IMR-90 (cell line): ENCODE data around the gene ZNF827. TPM values are rescaled to one million over a fixed set of nuclear protein-coding genes. Genes with fewer than 3 reads are reported as not detected.

Experiments used
- ATAC-seq: fragments of 200-7000 bp; cut with Tn5 transposase; 2 replicates; pipeline ENCODE4 v1.9.1; 2020; ENCODE audit warnings: low read depth, mild to moderate bottlenecking, moderate library complexity
- BruUV-seq: library from RNA; stranded (reverse); fragments of 400-500 nt; replicated peaks from 2 replicates; lab custom pipeline; 2021; lab: Mats Ljungman, UMichigan
- CTCF ChIA-PET: fragments of 300-600 bp; formaldehyde crosslinking; extraction: SDS; loops from one replicate; lab custom pipeline; 2021; ENCODE audit warnings: antibody characterized with exemption; lab: Yijun Ruan, JAX
- POLR2A ChIA-PET: fragments of 300-600 bp; sonication (Branson Sonifier 250); formaldehyde crosslinking; loops from one replicate; lab custom pipeline; 2022; ENCODE audit warnings: antibody characterized with exemption; ENCODE audit not compliant: unreplicated experiment; lab: Charles Lee
- DNase-seq: peaks from one replicate; pipeline ENCODE4 v3.0.0; 2013
- H2AFZ ChIP-seq: replicated peaks from 2 replicates; pipeline ENCODE3; 2013; ENCODE audit warnings: low read length, mild to moderate bottlenecking; ENCODE audit not compliant: poor library complexity
- H2AK5ac ChIP-seq: 2 replicates; pipeline ENCODE4 v1.6.1; 2013; ENCODE audit warnings: low read depth, low read length, inconsistent platforms
- H2AK9ac ChIP-seq: replicated peaks from 2 replicates; pipeline ENCODE3; 2013; ENCODE audit warnings: mild to moderate bottlenecking, low read depth, low read length, moderate library complexity; ENCODE audit not compliant: poor library complexity
- H2BK120ac ChIP-seq: 2 replicates; pipeline ENCODE4 v1.6.1; 2013; ENCODE audit warnings: low read depth, low read length, inconsistent platforms
- H2BK15ac ChIP-seq: 3 replicates; pipeline ENCODE4 v1.6.1; 2013; ENCODE audit warnings: low read depth, low read length, inconsistent platforms
- H2BK20ac ChIP-seq: 2 replicates; pipeline ENCODE4 v1.6.1; 2013; ENCODE audit warnings: low read depth, mild to moderate bottlenecking, inconsistent platforms, low read length, moderate library complexity
- H2BK5ac ChIP-seq: 2 replicates; pipeline ENCODE4 v1.6.1; 2013; ENCODE audit warnings: mild to moderate bottlenecking, low read depth, low read length, inconsistent platforms; ENCODE audit not compliant: poor library complexity, severe bottlenecking
- H3K14ac ChIP-seq: replicated peaks from 2 replicates; pipeline ENCODE4 v1.6.1; 2013; ENCODE audit warnings: low read depth, low read length, inconsistent platforms
- H3K18ac ChIP-seq: 2 replicates; pipeline ENCODE4 v1.6.1; 2013; ENCODE audit warnings: low read depth, low read length, control low read depth
- H3K23ac ChIP-seq: 2 replicates; pipeline ENCODE4 v1.6.1; 2013; ENCODE audit warnings: low read depth, low read length, inconsistent platforms
- H3K27ac ChIP-seq: 2 replicates; pipeline ENCODE4 v1.5.1; 2013; ENCODE audit warnings: mild to moderate bottlenecking, control low read depth, low read length; ENCODE audit not compliant: insufficient read depth
- H3K27me3 ChIP-seq: 2 replicates; pipeline ENCODE4 v1.6.1; 2013; ENCODE audit warnings: low read length; ENCODE audit not compliant: control insufficient read depth, insufficient read depth
- H3K36me3 ChIP-seq: 2 replicates; pipeline ENCODE4 v1.6.1; 2013; ENCODE audit warnings: low read length, mixed read lengths; ENCODE audit not compliant: control insufficient read depth, insufficient read depth
- H3K4ac ChIP-seq: 2 replicates; pipeline ENCODE4 v1.6.1; 2013; ENCODE audit warnings: low read depth, low read length, inconsistent platforms
- H3K4me1 ChIP-seq: 2 replicates; pipeline ENCODE4 v1.6.1; 2013; ENCODE audit warnings: low read length, mixed read lengths; ENCODE audit not compliant: control insufficient read depth, insufficient read depth
- H3K4me2 ChIP-seq: 2 replicates; pipeline ENCODE4 v1.6.1; 2013; ENCODE audit warnings: low read depth, mild to moderate bottlenecking, control low read depth, low read length, moderate library complexity
- H3K4me3 ChIP-seq: 2 replicates; pipeline ENCODE4 v1.5.1; 2013; ENCODE audit warnings: low read depth, mild to moderate bottlenecking, control low read depth, low read length, moderate library complexity; ENCODE audit not compliant: insufficient read depth
- H3K56ac ChIP-seq: 2 replicates; pipeline ENCODE4 v1.6.1; 2013; ENCODE audit warnings: low read length, inconsistent platforms; ENCODE audit not compliant: insufficient read depth; ENCODE audit errors: extremely low read depth
- H3K79me1 ChIP-seq, 2 experiments: 2 replicates each; pipeline ENCODE4 v1.6.1; 2013; ENCODE audit warnings: low read length in 2 of 2, inconsistent platforms in 1 of 2, low read depth in 1 of 2
- H3K9ac ChIP-seq: 2 replicates; pipeline ENCODE4 v1.6.1; 2013; ENCODE audit warnings: low read depth, low read length, control low read depth
- H3K9me1 ChIP-seq: 2 replicates; pipeline ENCODE4 v1.6.1; 2013; ENCODE audit warnings: low read length, inconsistent platforms; ENCODE audit not compliant: insufficient read depth
- H3K9me3 ChIP-seq: 2 replicates; pipeline ENCODE4 v1.6.1; 2013; ENCODE audit warnings: low read length; ENCODE audit not compliant: control insufficient read depth, insufficient read depth
- H4K20me1 ChIP-seq: 2 replicates; pipeline ENCODE4 v1.6.1; 2013; ENCODE audit warnings: low read length, inconsistent platforms; ENCODE audit not compliant: insufficient read depth
- H4K5ac ChIP-seq: 2 replicates; pipeline ENCODE4 v1.6.1; 2013; ENCODE audit warnings: mild to moderate bottlenecking, low read depth, low read length, control low read depth
- H4K8ac ChIP-seq, 2 experiments: 2 replicates each; pipeline ENCODE4 v1.6.1; 2013; ENCODE audit warnings: low read depth in 2 of 2, low read length in 2 of 2, control low read depth in 1 of 2, inconsistent platforms in 1 of 2
- H4K91ac ChIP-seq: 2 replicates; pipeline ENCODE4 v1.6.1; 2013; ENCODE audit warnings: low read depth, low read length, inconsistent platforms; ENCODE audit not compliant: insufficient read depth
- BHLHE40 ChIP-seq: fragments of 150-350 bp; IDR thresholded peaks from 2 replicates; pipeline ENCODE4 v1.6.1; 2016; ENCODE audit warnings: mild to moderate bottlenecking, low read depth, low read length
- FOS ChIP-seq: fragments of 150-350 bp; IDR thresholded peaks from 2 replicates; pipeline ENCODE4 v1.6.1; 2016; ENCODE audit warnings: low read depth, low read length
- MAZ ChIP-seq: IDR thresholded peaks from 2 replicates; pipeline ENCODE4 v1.6.1; 2012; ENCODE audit warnings: low read depth, mild to moderate bottlenecking, low read length, improper control_type of control experiment, moderate library complexity, borderline replicate concordance
- RCOR1 ChIP-seq: IDR thresholded peaks from 2 replicates; pipeline ENCODE4 v1.6.1; 2012; ENCODE audit warnings: mild to moderate bottlenecking, low read length, improper control_type of control experiment; ENCODE audit not compliant: insufficient replicate concordance
- RFX5 ChIP-seq: IDR thresholded peaks from 2 replicates; pipeline ENCODE4 v1.8.0; 2012; ENCODE audit warnings: low read depth, mild to moderate bottlenecking, low read length, moderate library complexity
- WGBS, 2 experiments: methylation state at CpG; one replicate each; pipeline versions ENCODE4 v1.1.5 to v1.1.7; 2013; ENCODE audit warnings: missing lambda C conversion rate in 2 of 2; ENCODE audit not compliant: insufficient read length in 1 of 2; ENCODE audit errors: extremely low coverage in 2 of 2; 5-methylcytosine and 5-hydroxymethylcytosine counted together
- dilution Hi-C: fragments of 300-500 bp; cut with HindIII; formaldehyde crosslinking; loops from one replicate; pipeline ENCODE4 v1.14.3; 2018; ENCODE audit warnings: low sequenced_read_pairs; ENCODE audit not compliant: unreplicated experiment
- in situ Hi-C: fragments of 300-500 bp; cut with MboI; formaldehyde crosslinking; loops from 3 replicates; pipeline ENCODE4 v1.14.3; 2019; ENCODE audit warnings: low sequenced_read_pairs, inconsistent platforms, mixed read lengths
- intact Hi-C: fragments of 100-400 bp; cut with micrococcal nuclease; formaldehyde crosslinking; loops from 2 replicates; pipeline ENCODE4 v1.10.0; 2022
- polyA plus RNA-seq, 3 experiments: library from polyadenylated mRNA; depleted of rRNA; stranded (reverse); fragments of >200 nt; gene quantifications; 2 replicates each; pipeline ENCODE4 v1.2.3, GENCODE V29; 2012; ENCODE audit warnings: low replicate concordance in 1 of 3
- total RNA-seq: library from RNA; depleted of rRNA; stranded (reverse); fragments of >200 nt; gene quantifications from 2 replicates; pipeline ENCODE4 v1.2.3, GENCODE V29; 2012
- TF ChIP-seq, protein P1 (sequence below): fragments of 150-350 bp; IDR thresholded peaks from 2 replicates; pipeline ENCODE4 v1.6.1; 2016; ENCODE audit warnings: low read depth, mild to moderate bottlenecking, low read length, moderate library complexity, borderline replicate concordance

The ZNF827 gene
- total and polyA plus RNA-seq, 2 of the 4 experiments (the other 2 are of a cell fraction), result 6.6 to 31.7 TPM

DNA sequence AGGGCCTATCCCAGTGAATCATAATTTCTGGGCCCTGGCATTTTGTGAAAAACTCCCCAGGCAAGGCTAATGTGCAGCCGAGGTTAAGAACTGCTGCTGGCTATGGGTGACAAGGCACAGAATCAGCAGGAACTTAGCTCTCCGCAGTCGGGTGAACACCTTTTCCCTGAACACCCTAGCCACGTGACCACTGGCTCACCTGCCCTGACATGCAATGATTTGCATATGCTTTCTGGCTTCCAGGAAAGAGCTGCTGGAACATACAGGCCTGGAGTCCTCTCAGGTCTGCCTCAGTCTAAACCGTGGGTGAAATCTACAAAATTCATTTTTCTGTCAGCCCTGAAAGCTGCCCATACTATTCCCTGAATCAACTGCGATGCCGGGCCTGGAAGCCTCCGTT, 56.6 kb downstream of the ZNF827 start:
- WGBS, 2 experiments, result 92% methylated on average over 3 of the region's 8 CpGs; no CpG with 5 or more reads in 1 of the 2 experiments
- Histone ChIP-seq H3K56ac (no peak overlapping the region), H2AFZ (no peak overlapping the region), H3K9me1 (peaks cover 3% of the 10 kb centered on the region; the same call in 1 of the 2 replicates), H2AK9ac (no peak overlapping the region), H2BK15ac (no peak overlapping the region), H3K4me3 (no peak overlapping the region), H2AK5ac (no peak overlapping the region), H3K9me3 (no peaks in the 10 kb centered on the region), H3K18ac (no peak overlapping the region), H3K4ac (no peak overlapping the region), H3K27ac (no peak overlapping the region), H4K8ac (no peak overlapping the region), H4K20me1 (peaks cover 5% of the 10 kb centered on the region; the same call in 1 of the 2 replicates), H3K27me3 (no peaks in the 10 kb centered on the region), H3K4me2 (no peak overlapping the region), H2BK5ac (no peak overlapping the region), H3K9ac (no peak overlapping the region), H3K36me3 (peaks cover 11% of the 10 kb centered on the region), H3K14ac (no peak overlapping the region), H3K23ac (no peak overlapping the region), H2BK120ac (no peak overlapping the region), H3K79me1 (peaks cover 17 to 40% of the 10 kb centered on the region in 2 experiments), H3K4me1 (peaks cover 10% of the 10 kb centered on the region), H4K91ac (no peak overlapping the region), H4K5ac (no peak overlapping the region), H2BK20ac (no peak overlapping the region)
- BruUV-seq, result no TSS peak
- in situ Hi-C loops (no loop called here), dilution Hi-C loops (no loop called here), intact Hi-C loops (loop anchor here (10.0 kb wide), 1 partner anchor 173 kb away; no protein-coding TSS in a partner anchor)
- DNase-seq (no peak), ATAC-seq (no peak)
- POLR2A ChIA-PET, result no interaction called here
- CTCF ChIA-PET, result interaction anchor here (0.7 kb wide), 1 partner anchor 15 kb away, joined by 3 read pairs; no protein-coding TSS in a partner anchor
- TF ChIP-seq RCOR1 (no peak), MAZ (no peak), BHLHE40 (no peak), FOS (no peak), RFX5 (no peak)
- TF ChIP-seq, protein P1, sequence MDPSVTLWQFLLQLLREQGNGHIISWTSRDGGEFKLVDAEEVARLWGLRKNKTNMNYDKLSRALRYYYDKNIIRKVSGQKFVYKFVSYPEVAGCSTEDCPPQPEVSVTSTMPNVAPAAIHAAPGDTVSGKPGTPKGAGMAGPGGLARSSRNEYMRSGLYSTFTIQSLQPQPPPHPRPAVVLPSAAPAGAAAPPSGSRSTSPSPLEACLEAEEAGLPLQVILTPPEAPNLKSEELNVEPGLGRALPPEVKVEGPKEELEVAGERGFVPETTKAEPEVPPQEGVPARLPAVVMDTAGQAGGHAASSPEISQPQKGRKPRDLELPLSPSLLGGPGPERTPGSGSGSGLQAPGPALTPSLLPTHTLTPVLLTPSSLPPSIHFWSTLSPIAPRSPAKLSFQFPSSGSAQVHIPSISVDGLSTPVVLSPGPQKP, result no peak
